HEK293 (cell line): ENCODE results near the gene C3orf33.

Source experiments
- CTCF ChIA-PET: fragments of 350-600 bp; formaldehyde crosslinking; extraction: SDS; loops from one replicate; lab custom pipeline; 2021; ENCODE audit warnings: antibody characterized with exemption; lab: Yijun Ruan, JAX
- POLR2A ChIA-PET: fragments of 300-600 bp; formaldehyde crosslinking; extraction: SDS; loops from one replicate; lab custom pipeline; 2020; ENCODE audit warnings: antibody characterized with exemption, inconsistent platforms; lab: Yijun Ruan, JAX
- H3K27ac ChIP-seq: fragments of 200-500 bp; sonication (Bioruptor generic); 2 replicates; pipeline ENCODE4 v1.5.1; 2014; ENCODE audit warnings: low read depth, low read length, control low read depth, inconsistent platforms; ENCODE audit errors: extremely low read depth
- H3K36me3 ChIP-seq, 2 experiments: fragments of 200-500 bp in 1 of 2; sonication (Bioruptor generic) in 1 of 2; 1 replicate in 1 of 2; 2 replicates in 1 of 2; pipeline ENCODE4 v1.5.1; 2014 to 2017; ENCODE audit warnings: inconsistent platforms in 2 of 2, low read length in 2 of 2; ENCODE audit not compliant: control insufficient read depth in 2 of 2, insufficient read depth in 1 of 2
- H3K4me1 ChIP-seq: fragments of 200-500 bp; sonication (Bioruptor generic); 2 replicates; pipeline ENCODE4 v1.5.1; 2014; ENCODE audit warnings: mild to moderate bottlenecking, low read length, inconsistent platforms; ENCODE audit not compliant: control insufficient read depth, insufficient read depth
- H3K4me3 ChIP-seq: 2 replicates; pipeline ENCODE4 v1.5.1; 2011; ENCODE audit warnings: low read depth, mild to moderate bottlenecking, control low read depth, low read length, moderate library complexity
- H3K9me3 ChIP-seq: fragments of 200-500 bp; sonication (Bioruptor generic); 2 replicates; pipeline ENCODE4 v1.5.1; 2014; ENCODE audit warnings: low read depth, low read length, inconsistent platforms; ENCODE audit not compliant: control insufficient read depth, insufficient read depth
- BCL11B ChIP-seq: fragments of 450-650 bp; formaldehyde crosslinking; IDR thresholded peaks from 2 replicates; pipeline ENCODE4 v1.5.1; 2016; ENCODE audit warnings: low read depth, missing biosample characterization, missing genetic modification characterization
- GLI4 ChIP-seq: fragments of 450-650 bp; formaldehyde crosslinking; IDR thresholded peaks from 2 replicates; pipeline ENCODE4 v1.5.1; 2016; ENCODE audit warnings: missing biosample characterization, missing genetic modification characterization
- PRDM1 ChIP-seq: fragments of 450-650 bp; formaldehyde crosslinking; IDR thresholded peaks from 2 replicates; pipeline ENCODE4; 2016; ENCODE audit warnings: missing biosample characterization, missing genetic modification characterization
- SP3 ChIP-seq: fragments of 450-650 bp; formaldehyde crosslinking; IDR thresholded peaks from 2 replicates; pipeline ENCODE4 v1.5.1; 2016; ENCODE audit warnings: missing biosample characterization, missing genetic modification characterization
- YY1 ChIP-seq: fragments of 450-650 bp; formaldehyde crosslinking; IDR thresholded peaks from 2 replicates; pipeline ENCODE4 v1.5.1; 2018; ENCODE audit warnings: missing biosample characterization, missing genetic modification characterization
- YY2 ChIP-seq: fragments of 450-650 bp; formaldehyde crosslinking; IDR thresholded peaks from 2 replicates; pipeline ENCODE4 v1.5.1; 2016; ENCODE audit warnings: missing biosample characterization, missing genetic modification characterization
- ZBTB17 ChIP-seq: fragments of 450-650 bp; formaldehyde crosslinking; IDR thresholded peaks from 2 replicates; pipeline ENCODE4 v1.5.1; 2016; ENCODE audit warnings: missing biosample characterization, missing genetic modification characterization
- ZBTB20 ChIP-seq: fragments of 450-650 bp; formaldehyde crosslinking; IDR thresholded peaks from 2 replicates; pipeline ENCODE4 v1.5.1; 2016; ENCODE audit warnings: missing biosample characterization, missing genetic modification characterization
- ZFP41 ChIP-seq: fragments of 450-650 bp; formaldehyde crosslinking; IDR thresholded peaks from 2 replicates; pipeline ENCODE4 v1.5.1; 2016; ENCODE audit warnings: missing biosample characterization, missing genetic modification characterization, borderline replicate concordance
- ZNF10 ChIP-seq: fragments of 450-650 bp; formaldehyde crosslinking; IDR thresholded peaks from 2 replicates; pipeline ENCODE4 v1.5.1; 2017; ENCODE audit warnings: missing biosample characterization, missing genetic modification characterization
- ZNF132 ChIP-seq: fragments of 450-650 bp; formaldehyde crosslinking; IDR thresholded peaks from 2 replicates; pipeline ENCODE4 v1.5.1; 2017; ENCODE audit warnings: missing biosample characterization, missing genetic modification characterization, borderline replicate concordance
- ZNF174 ChIP-seq: fragments of 450-650 bp; formaldehyde crosslinking; IDR thresholded peaks from 2 replicates; pipeline ENCODE4 v1.5.0; 2017; ENCODE audit warnings: missing biosample characterization, mild to moderate bottlenecking, missing genetic modification characterization
- ZNF23 ChIP-seq: fragments of 450-650 bp; formaldehyde crosslinking; IDR thresholded peaks from 2 replicates; pipeline ENCODE4 v1.5.1; 2016; ENCODE audit warnings: missing biosample characterization, missing genetic modification characterization, borderline replicate concordance
- ZNF24 ChIP-seq: fragments of 450-650 bp; formaldehyde crosslinking; IDR thresholded peaks from 2 replicates; pipeline ENCODE4 v1.5.1; 2016; ENCODE audit warnings: missing biosample characterization, missing genetic modification characterization
- ZNF274 ChIP-seq, 2 experiments: fragments of 200-500 bp in 1 of 2; fragments of 450-650 bp in 1 of 2; sonication (Bioruptor generic) in 1 of 2; formaldehyde crosslinking in 1 of 2; IDR thresholded peaks; 2 replicates each; pipeline versions ENCODE4 v1.5.1 to v1.6.1; 2014 to 2016; ENCODE audit warnings: borderline replicate concordance in 1 of 2, inconsistent platforms in 1 of 2, low read length in 1 of 2, missing biosample characterization in 1 of 2, missing genetic modification characterization in 1 of 2
- ZNF366 ChIP-seq: fragments of 450-650 bp; formaldehyde crosslinking; conservative IDR thresholded peaks from 2 replicates; pipeline ENCODE4 v1.5.1; 2016; ENCODE audit warnings: missing biosample characterization, missing genetic modification characterization
- ZNF404 ChIP-seq: fragments of 450-650 bp; formaldehyde crosslinking; IDR thresholded peaks from 2 replicates; pipeline ENCODE4 v1.5.1; 2017; ENCODE audit warnings: missing biosample characterization, missing genetic modification characterization
- ZNF48 ChIP-seq: fragments of 450-650 bp; formaldehyde crosslinking; IDR thresholded peaks from 2 replicates; pipeline ENCODE4 v1.5.1; 2016; ENCODE audit warnings: missing biosample characterization, missing genetic modification characterization
- ZNF660 ChIP-seq: fragments of 450-650 bp; IDR thresholded peaks from 2 replicates; pipeline ENCODE4 v1.5.1; 2018; ENCODE audit warnings: missing biosample characterization, mild to moderate bottlenecking, missing genetic modification characterization
- ZNF677 ChIP-seq: fragments of 450-650 bp; IDR thresholded peaks from 2 replicates; pipeline ENCODE4 v1.5.0; 2018; ENCODE audit warnings: missing biosample characterization, mild to moderate bottlenecking, missing genetic modification characterization, moderate library complexity
- ZNF701 ChIP-seq: fragments of 450-650 bp; formaldehyde crosslinking; IDR thresholded peaks from 2 replicates; pipeline ENCODE4 v1.5.1; 2016; ENCODE audit warnings: missing biosample characterization, missing genetic modification characterization
- ZNF747 ChIP-seq: fragments of 450-650 bp; formaldehyde crosslinking; IDR thresholded peaks from 2 replicates; pipeline ENCODE4 v1.5.1; 2016; ENCODE audit warnings: missing biosample characterization, missing genetic modification characterization
- ZNF792 ChIP-seq: fragments of 450-650 bp; formaldehyde crosslinking; IDR thresholded peaks from 2 replicates; pipeline ENCODE4 v1.5.1; 2016; ENCODE audit warnings: missing biosample characterization, missing genetic modification characterization
- ZSCAN23 ChIP-seq: fragments of 450-650 bp; formaldehyde crosslinking; IDR thresholded peaks from 2 replicates; pipeline ENCODE4 v1.5.1; 2016; ENCODE audit warnings: missing biosample characterization, missing genetic modification characterization
- TF ChIP-seq, protein P1 (sequence below): fragments of 450-650 bp; formaldehyde crosslinking; IDR thresholded peaks from 2 replicates; pipeline ENCODE4 v1.5.1; 2016; ENCODE audit warnings: missing biosample characterization, missing genetic modification characterization
- TF ChIP-seq, protein P2 (sequence below): fragments of 450-650 bp; IDR thresholded peaks from 2 replicates; pipeline ENCODE4 v1.5.1; 2018; ENCODE audit warnings: missing biosample characterization, mild to moderate bottlenecking, missing genetic modification characterization
- TF ChIP-seq, protein P3 (sequence below): fragments of 450-650 bp; formaldehyde crosslinking; IDR thresholded peaks from 2 replicates; pipeline ENCODE4 v1.5.1; 2016; ENCODE audit warnings: missing biosample characterization, missing genetic modification characterization
- TF ChIP-seq, protein P4 (sequence below): fragments of 450-650 bp; formaldehyde crosslinking; IDR thresholded peaks from 2 replicates; pipeline ENCODE4 v1.5.1; 2016; ENCODE audit warnings: missing biosample characterization, missing genetic modification characterization

Gene C3orf33

DNA sequence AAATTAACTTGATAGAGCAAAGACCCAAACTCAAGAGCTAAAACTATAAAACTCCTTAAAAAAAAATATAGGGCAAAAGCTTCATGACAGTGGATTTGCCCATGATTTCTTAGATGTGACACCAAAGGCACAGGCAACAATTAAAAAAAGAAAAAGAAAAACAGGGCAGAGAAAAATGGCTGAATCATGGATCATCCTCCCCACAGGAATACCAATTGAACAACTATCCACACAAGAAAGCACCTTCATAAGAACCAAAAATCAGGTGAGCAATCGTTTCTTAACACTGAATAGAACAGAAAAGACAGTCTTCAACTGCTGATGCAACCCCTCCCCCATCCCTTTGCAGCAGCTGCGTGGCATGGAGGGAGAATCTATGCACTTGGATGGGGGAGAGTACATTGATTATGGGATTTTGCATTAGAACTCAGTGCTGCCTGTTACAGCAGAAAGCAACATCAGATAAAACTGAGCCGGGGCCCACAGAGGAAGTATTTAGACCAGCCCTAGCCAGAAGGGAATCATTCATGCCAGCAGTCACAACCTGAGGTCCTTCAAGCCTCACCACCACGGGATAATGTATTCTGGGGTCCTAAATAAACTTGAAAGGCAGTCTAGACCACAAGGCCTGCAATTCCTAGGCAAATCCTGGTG lies 15.7 kb downstream of the C3orf33 start:
- no peak overlapping the region for H3K27ac ChIP-seq
- H3K4me3 ChIP-seq = no peak overlapping the region
- POLR2A ChIA-PET = no interaction called here
- H3K9me3 ChIP-seq = no peaks in the 10 kb centered on the region
- TF ChIP-seq ZFP41 (tag by site-specific recombination) (no peak), BCL11B (tag by site-specific recombination) (no peak), GLI4 (tag by site-specific recombination) (no peak), ZBTB17 (tag by site-specific recombination) (peak; percentile 82), ZNF792 (tag by site-specific recombination) (no peak), ZSCAN23 (tag by site-specific recombination) (no peak), YY2 (no peak), ZNF677 (tag by site-specific recombination) (no peak), ZNF701 (no peak), SP3 (tag by site-specific recombination) (no peak), ZNF10 (tag by site-specific recombination) (peak; percentile 45; the same call in 1 of the 2 replicates), ZNF23 (tag by site-specific recombination) (no peak)
- TF ChIP-seq, protein P1, sequence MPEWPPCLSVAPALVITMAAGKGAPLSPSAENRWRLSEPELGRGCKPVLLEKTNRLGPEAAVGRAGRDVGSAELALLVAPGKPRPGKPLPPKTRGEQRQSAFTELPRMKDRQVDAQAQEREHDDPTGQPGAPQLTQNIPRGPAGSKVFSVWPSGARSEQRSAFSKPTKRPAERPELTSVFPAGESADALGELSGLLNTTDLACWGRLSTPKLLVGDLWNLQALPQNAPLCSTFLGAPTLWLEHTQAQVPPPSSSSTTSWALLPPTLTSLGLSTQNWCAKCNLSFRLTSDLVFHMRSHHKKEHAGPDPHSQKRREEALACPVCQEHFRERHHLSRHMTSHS (tag by site-specific recombination) = no peak
- peaks cover 0 to 13% of the 10 kb centered on the region in 2 experiments; a peak in 1 of 3 replicates for H3K36me3 ChIP-seq
- CTCF ChIA-PET = interaction anchor here (0.6 kb wide), 1 partner anchor 80 kb away, joined by 3 read pairs; no protein-coding TSS in a partner anchor
- H3K4me1 ChIP-seq = no peaks in the 10 kb centered on the region

DNA sequence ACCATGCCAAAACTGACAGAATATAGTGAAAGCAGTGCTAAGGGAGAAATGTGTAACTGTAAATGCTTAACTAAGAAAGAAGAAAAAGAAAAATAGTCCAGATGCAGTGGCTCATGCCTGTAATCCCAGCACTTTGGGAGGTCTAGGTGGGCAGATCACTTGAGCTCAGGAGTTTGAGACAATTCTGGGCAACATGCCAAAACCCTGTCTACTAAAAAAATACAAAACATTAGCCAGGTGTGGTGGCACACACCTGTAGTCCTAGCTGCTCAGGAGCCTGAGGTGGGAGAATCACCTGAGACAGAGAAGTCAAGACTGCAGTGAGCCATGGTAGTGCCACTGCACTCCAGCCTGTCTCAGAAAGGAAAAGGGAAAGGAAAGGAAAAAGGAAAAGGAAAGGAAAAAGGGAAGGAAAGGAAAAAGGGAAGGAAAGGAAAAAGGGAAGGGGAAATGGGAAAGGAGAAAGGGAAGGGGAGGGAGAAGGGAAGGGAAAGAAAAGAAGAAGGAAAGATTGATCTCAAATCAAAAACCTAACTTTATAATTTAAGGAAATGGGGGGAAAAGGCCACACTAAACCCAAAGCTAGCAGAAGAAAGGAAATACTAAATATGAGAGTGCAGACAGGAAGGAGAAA lies 20.3 kb downstream of the C3orf33 start:
- H3K36me3 ChIP-seq = peaks cover 0 to 1% of the 10 kb centered on the region in 2 experiments; a peak in 2 of 3 replicates
- H3K4me3 ChIP-seq = no peak overlapping the region
- no peaks in the 10 kb centered on the region for H3K9me3 ChIP-seq
- no peaks in the 10 kb centered on the region for H3K4me1 ChIP-seq
- no peak overlapping the region for H3K27ac ChIP-seq
- CTCF ChIA-PET = no interaction called here
- POLR2A ChIA-PET = no interaction called here
- TF ChIP-seq ZNF174 (tag by site-specific recombination) = no peak
- no peak for TF ChIP-seq YY1
- no peak for TF ChIP-seq ZNF747 (tag by site-specific recombination)
- TF ChIP-seq ZNF274 (IDR thresholded peaks at IDR 0.05; ENCODE audit: low read length) = no peak
- TF ChIP-seq ZNF274 (tag by site-specific recombination; IDR thresholded peaks at IDR 0.05; ENCODE audit: borderline replicate concordance) = no peak
- peak; percentile 100 for TF ChIP-seq PRDM1
- TF ChIP-seq, protein P2, sequence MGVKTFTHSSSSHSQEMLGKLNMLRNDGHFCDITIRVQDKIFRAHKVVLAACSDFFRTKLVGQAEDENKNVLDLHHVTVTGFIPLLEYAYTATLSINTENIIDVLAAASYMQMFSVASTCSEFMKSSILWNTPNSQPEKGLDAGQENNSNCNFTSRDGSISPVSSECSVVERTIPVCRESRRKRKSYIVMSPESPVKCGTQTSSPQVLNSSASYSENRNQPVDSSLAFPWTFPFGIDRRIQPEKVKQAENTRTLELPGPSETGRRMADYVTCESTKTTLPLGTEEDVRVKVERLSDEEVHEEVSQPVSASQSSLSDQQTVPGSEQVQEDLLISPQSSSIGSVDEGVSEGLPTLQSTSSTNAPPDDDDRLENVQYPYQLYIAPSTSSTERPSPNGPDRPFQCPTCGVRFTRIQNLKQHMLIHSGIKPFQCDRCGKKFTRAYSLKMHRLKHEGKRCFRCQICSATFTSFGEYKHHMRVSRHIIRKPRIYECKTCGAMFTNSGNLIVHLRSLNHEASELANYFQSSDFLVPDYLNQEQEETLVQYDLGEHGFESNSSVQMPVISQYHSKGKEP (tag by site-specific recombination) = no peak
- no peak for TF ChIP-seq BCL11B (tag by site-specific recombination)
- TF ChIP-seq ZNF24 (tag by site-specific recombination) = no peak
- TF ChIP-seq ZNF404 (tag by site-specific recombination) = no peak
- TF ChIP-seq, protein P3, sequence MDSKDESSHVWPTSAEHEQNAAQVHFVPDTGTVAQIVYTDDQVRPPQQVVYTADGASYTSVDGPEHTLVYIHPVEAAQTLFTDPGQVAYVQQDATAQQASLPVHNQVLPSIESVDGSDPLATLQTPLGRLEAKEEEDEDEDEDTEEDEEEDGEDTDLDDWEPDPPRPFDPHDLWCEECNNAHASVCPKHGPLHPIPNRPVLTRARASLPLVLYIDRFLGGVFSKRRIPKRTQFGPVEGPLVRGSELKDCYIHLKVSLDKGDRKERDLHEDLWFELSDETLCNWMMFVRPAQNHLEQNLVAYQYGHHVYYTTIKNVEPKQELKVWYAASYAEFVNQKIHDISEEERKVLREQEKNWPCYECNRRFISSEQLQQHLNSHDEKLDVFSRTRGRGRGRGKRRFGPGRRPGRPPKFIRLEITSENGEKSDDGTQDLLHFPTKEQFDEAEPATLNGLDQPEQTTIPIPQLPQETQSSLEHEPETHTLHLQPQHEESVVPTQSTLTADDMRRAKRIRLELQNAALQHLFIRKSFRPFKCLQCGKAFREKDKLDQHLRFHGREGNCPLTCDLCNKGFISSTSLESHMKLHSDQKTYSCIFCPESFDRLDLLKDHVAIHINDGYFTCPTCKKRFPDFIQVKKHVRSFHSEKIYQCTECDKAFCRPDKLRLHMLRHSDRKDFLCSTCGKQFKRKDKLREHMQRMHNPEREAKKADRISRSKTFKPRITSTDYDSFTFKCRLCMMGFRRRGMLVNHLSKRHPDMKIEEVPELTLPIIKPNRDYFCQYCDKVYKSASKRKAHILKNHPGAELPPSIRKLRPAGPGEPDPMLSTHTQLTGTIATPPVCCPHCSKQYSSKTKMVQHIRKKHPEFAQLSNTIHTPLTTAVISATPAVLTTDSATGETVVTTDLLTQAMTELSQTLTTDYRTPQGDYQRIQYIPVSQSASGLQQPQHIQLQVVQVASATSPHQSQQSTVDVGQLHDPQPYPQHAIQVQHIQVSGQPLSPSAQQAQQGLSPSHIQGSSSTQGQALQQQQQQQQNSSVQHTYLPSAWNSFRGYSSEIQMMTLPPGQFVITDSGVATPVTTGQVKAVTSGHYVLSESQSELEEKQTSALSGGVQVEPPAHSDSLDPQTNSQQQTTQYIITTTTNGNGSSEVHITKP (tag by site-specific recombination) = no peak
- TF ChIP-seq ZNF366 (tag by site-specific recombination) = peak; percentile 73
- TF ChIP-seq ZNF660 (tag by site-specific recombination) = no peak
- no peak for TF ChIP-seq ZNF132
- TF ChIP-seq, protein P4, sequence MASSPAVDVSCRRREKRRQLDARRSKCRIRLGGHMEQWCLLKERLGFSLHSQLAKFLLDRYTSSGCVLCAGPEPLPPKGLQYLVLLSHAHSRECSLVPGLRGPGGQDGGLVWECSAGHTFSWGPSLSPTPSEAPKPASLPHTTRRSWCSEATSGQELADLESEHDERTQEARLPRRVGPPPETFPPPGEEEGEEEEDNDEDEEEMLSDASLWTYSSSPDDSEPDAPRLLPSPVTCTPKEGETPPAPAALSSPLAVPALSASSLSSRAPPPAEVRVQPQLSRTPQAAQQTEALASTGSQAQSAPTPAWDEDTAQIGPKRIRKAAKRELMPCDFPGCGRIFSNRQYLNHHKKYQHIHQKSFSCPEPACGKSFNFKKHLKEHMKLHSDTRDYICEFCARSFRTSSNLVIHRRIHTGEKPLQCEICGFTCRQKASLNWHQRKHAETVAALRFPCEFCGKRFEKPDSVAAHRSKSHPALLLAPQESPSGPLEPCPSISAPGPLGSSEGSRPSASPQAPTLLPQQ = no peak
- no peak for TF ChIP-seq ZBTB20
- no peak for TF ChIP-seq ZNF48
